GM12874 (cell line): ENCODE data around the gene MAP2.
A peak's percentile ranks its signal among the peaks of the same experiment; 100 is the strongest.

ENCODE experiments used
- TF ChIP-seq, protein P1 (sequence below): IDR thresholded peaks from 2 replicates; pipeline ENCODE4 v1.5.1; 2011; ENCODE audit warnings: low read depth, mild to moderate bottlenecking, control low read depth, low read length, moderate library complexity; ENCODE audit not compliant: insufficient read depth

The MAP2 gene

GRCh38 chr2:209533391-209533790 is 109.5 kb downstream of the MAP2 start:
- TF ChIP-seq, protein P1, sequence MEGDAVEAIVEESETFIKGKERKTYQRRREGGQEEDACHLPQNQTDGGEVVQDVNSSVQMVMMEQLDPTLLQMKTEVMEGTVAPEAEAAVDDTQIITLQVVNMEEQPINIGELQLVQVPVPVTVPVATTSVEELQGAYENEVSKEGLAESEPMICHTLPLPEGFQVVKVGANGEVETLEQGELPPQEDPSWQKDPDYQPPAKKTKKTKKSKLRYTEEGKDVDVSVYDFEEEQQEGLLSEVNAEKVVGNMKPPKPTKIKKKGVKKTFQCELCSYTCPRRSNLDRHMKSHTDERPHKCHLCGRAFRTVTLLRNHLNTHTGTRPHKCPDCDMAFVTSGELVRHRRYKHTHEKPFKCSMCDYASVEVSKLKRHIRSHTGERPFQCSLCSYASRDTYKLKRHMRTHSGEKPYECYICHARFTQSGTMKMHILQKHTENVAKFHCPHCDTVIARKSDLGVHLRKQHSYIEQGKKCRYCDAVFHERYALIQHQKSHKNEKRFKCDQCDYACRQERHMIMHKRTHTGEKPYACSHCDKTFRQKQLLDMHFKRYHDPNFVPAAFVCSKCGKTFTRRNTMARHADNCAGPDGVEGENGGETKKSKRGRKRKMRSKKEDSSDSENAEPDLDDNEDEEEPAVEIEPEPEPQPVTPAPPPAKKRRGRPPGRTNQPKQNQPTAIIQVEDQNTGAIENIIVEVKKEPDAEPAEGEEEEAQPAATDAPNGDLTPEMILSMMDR: no peak

- TF ChIP-seq, protein P1: no peak
Measured at GRCh38 chr2:209534228-209534627, 110.4 kb downstream of the MAP2 start.

GRCh38 chr2:209536363-209536762 is 112.5 kb downstream of the MAP2 start:
- TF ChIP-seq, protein P1: no peak

DNA sequence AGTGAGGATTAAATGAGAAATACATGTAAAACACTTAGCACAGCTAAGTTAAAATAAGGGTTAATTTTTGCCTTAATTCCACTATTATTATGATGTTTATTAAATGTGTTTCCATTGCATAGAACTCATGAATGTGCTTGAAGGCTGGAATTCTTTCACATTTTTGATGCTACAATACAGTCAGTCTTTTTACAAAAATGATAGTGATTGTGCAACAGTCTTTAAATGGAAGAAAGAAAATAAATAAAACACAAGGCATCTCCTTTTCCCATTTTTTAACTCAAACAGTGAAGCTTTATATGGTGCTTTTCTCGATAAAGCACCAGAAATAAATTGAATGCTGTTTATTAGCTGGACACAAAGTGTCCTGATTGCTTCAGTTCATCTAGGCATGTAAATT is 123.9 kb downstream of the MAP2 start:
- TF ChIP-seq, protein P1: no peak

DNA sequence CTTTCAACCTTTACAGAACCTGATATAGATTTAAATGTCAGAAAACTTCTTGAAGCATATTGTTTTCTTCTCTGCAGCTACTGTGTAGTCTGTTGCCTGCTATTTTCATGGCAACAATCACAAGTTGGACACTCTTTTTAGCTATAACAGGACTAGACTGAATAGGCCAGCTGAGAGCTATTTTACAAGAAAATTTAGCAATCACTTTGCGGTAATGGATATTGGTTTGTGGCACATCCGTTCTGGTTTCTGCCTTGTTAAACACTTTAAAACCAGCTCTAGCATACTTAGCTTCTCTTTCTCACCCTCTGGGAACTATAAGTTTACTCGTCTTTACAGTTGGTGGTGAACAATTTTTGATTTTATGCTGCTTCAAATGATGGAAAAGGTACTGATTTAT is 125.7 kb downstream of the MAP2 start:
- TF ChIP-seq, protein P1: no peak

DNA sequence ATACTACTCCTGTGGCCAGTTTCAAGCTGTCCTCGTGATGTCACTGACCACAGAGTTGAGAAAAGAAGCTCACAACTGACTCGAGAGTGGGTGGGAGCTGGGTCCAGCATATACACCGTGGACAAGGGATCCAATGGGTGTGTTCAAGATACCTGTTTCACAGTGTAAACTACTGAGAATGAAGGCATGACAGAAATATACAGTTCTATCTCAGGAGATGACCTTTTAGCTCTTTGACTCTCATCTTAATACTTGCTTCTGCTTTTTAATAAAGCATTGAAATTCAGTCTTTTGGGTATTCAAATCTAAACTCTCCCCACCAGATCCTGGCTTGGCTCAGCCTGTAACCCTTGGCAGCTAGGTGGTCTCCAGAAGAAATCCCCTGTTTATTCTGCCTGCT is 130.1 kb downstream of the MAP2 start:
- TF ChIP-seq, protein P1: no peak

DNA sequence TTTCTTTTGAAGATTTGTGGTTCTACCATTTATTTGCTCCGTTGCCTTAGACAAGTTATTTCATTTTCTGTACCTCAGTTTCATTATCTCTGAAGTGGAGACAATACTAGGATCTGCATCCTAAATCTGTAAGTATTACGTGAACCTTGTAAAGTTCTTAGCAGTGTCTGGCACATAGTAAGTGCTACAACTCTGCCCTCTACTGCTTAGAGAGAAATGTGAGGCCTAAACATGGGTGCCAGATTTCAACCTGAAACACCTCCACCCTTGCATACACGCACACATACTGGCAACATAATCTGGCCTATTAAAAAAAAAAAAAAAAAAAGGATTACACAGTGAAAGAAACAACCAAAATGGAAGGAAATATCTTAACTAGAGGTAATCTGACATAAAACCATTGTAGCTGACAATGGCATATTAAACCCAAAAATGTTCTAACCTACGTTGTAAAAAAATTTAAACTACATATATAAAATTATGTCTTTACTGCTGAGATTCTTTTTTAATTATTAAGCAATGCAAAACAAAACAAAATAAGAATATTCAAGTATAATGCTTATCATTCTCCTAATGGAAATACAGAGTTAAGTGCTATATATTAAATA is 132.6 kb downstream of the MAP2 start:
- TF ChIP-seq, protein P1: peak; percentile 21; the same call in 1 of the 2 replicates

DNA sequence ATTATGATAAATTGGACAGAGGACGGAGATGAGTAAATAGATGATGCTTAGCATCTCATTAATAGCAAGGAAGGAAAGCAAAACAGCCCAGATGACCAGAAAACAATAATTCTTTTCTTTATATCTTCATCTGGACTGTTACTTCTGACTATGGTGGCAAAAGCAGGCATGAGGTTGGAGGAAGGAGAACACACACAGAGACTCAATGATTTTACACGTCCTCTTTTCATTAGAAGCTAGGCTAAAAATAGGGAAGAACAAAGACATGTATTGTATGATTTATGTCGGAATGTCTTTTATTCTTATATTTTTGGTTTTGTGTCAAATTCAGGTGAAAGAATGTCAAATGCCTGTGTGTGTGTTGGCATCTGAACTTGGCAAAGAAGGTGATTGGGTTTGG is 137.1 kb downstream of the MAP2 start:
- TF ChIP-seq, protein P1: no peak
